ENCODE measurements around the gene MEF2D.

Gene MEF2D

DNA sequence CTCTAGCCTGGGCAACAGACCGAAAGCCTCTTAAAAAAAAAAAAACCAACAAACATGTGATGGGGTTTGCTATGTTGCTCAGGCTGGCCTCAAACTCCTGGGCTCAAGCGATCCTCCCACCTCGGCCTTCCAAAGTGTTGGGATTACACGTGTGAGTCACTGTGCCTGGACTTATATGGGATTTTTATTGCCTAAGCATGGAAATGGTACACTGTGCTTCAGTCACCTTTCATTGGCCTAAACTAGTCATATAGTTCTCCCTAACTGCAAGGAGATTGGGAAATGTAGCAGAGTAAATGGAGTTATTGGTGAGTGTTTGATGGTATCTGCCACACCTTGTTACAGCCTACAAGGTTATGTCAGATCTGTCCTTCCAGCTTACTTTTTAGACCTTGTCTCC, 17.2 kb upstream of the MEF2D start:
- TF ChIP-seq, protein P1, sequence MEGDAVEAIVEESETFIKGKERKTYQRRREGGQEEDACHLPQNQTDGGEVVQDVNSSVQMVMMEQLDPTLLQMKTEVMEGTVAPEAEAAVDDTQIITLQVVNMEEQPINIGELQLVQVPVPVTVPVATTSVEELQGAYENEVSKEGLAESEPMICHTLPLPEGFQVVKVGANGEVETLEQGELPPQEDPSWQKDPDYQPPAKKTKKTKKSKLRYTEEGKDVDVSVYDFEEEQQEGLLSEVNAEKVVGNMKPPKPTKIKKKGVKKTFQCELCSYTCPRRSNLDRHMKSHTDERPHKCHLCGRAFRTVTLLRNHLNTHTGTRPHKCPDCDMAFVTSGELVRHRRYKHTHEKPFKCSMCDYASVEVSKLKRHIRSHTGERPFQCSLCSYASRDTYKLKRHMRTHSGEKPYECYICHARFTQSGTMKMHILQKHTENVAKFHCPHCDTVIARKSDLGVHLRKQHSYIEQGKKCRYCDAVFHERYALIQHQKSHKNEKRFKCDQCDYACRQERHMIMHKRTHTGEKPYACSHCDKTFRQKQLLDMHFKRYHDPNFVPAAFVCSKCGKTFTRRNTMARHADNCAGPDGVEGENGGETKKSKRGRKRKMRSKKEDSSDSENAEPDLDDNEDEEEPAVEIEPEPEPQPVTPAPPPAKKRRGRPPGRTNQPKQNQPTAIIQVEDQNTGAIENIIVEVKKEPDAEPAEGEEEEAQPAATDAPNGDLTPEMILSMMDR (IDR thresholded peaks at IDR 0.05; ENCODE audit: low read depth, low read length, missing control alignments) = no peak
- H3K4me3 ChIP-seq (ENCODE audit: low read depth, low read length) = no peak overlapping the region
- no peak for DNase-seq (ENCODE audit: low read depth)
- in situ Hi-C loops (cut with HindIII; ENCODE audit: low sequenced_read_pairs) = no loop called here

DNA sequence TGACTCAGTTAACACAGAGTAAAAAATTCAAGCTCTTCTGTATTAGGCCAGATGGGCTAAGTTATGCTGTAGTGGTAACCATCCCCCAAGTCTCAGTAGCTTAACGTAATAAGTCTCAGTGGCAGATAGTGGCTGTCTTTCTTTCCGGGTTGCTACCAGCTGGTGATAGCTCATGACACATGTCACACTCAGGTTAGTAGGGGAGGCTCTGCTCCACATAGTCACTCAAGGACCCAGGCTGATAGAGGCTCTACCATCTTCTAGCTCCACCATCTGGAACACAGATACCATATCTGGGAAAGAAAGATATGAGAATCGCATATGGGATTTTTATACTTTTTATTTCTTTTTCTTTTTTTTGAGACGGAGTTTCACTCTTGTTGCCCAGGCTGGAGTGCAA, 16.2 kb upstream of the MEF2D start:
- DNase-seq (ENCODE audit: low read depth) = no peak
- H3K4me3 ChIP-seq (ENCODE audit: low read depth, low read length) = no peak overlapping the region
- in situ Hi-C loops (cut with HindIII; ENCODE audit: low sequenced_read_pairs) = no loop called here
- TF ChIP-seq, protein P1 (IDR thresholded peaks at IDR 0.05; ENCODE audit: low read depth, low read length, missing control alignments) = no peak

DNA sequence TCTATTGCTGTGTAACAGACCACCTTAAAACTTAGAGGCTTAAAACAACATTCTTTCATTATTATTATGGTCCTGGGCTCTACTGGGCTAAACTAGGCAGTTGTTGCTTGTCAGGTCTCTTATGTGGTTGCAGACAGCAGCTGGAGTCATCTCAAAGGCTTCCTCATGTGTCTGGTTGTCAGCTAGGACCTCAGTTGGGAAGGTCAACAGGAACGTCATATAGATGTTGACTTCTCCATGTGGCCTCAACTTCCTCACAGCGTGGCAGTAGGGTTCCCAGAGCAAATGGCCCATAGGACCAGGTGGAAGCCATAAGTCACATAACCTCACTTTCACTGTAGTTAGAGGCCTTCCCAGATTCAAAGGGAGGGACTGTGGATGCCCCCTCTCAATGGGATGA, 15.4 kb upstream of the MEF2D start:
- in situ Hi-C loops (cut with HindIII; ENCODE audit: low sequenced_read_pairs) = no loop called here
- TF ChIP-seq, protein P1 (IDR thresholded peaks at IDR 0.05; ENCODE audit: low read depth, low read length, missing control alignments) = no peak
- no peak for DNase-seq (ENCODE audit: low read depth)
- H3K4me3 ChIP-seq (ENCODE audit: low read depth, low read length) = no peak overlapping the region

DNA sequence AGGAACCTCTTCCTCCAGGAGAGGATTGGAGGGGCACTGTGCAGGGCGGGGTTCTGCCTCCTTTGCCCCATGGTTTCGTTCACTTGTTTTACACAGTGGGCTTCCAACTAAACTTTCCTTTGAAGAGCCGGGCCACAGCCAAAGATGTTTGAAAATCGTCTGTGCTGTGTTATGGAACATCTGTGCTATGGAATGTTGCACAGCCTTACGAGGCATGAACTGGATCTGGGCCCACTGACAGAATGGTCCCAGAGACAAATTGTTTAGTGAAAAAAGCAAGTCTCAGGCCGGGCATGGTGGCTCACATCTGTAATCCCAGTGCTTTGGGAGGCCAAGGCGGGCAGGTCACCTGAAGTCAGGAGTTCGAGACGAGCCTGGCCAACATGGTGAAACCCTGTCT, 12.6 kb upstream of the MEF2D start:
- no peak for DNase-seq (ENCODE audit: low read depth)
- in situ Hi-C loops (cut with HindIII; ENCODE audit: low sequenced_read_pairs) = no loop called here

DNA sequence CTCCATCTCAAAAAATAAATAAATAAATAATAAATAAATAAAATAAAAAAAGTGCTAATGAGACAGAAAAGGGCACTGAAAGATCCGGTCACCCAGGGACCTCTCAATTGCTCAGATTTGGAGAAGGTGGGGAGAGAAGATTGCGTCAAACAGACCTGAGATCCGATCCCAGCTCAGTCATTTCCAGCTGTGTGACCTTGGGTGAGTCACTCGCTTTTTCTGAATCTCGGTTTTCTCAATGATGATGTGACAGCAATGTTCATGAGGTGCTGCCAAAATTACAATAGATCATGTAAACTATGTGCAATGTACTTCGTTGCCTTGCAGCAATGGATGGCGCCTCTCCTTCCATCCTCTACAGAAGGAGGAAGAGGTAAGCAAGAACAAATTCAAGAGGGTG, 11.1 kb upstream of the MEF2D start:
- H3K4me3 ChIP-seq (ENCODE audit: low read depth, low read length) = no peak overlapping the region
- DNase-seq (ENCODE audit: low read depth) = no peak
- in situ Hi-C loops (cut with HindIII; ENCODE audit: low sequenced_read_pairs) = no loop called here
- TF ChIP-seq, protein P1 (IDR thresholded peaks at IDR 0.05; ENCODE audit: low read depth, low read length, missing control alignments) = no peak

More for the DNA sequence above, 12.6 kb upstream of the MEF2D start:
- TF ChIP-seq, protein P1 (IDR thresholded peaks at IDR 0.05; ENCODE audit: low read depth, low read length, missing control alignments) = no peak
- H3K4me3 ChIP-seq (ENCODE audit: low read depth, low read length) = no peak overlapping the region

DNA sequence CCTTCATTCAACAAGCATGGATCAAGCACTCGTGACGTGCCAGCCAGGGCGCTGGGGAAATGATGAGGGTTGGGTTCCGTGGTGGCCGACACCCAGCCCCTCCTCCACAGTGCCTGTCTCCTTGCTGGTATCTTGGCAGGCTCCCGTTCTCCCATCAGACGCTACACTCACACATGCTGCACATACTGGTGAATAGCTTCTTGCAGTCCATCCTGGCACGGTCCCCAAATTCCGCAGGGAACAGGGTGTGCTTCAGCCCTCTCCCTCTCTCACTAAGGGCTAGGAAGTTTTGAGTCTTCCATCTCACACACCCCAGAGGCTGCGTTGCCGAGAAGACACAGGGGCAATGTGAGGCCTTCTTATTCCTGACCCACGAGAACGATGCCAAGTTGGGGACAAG, 10.1 kb upstream of the MEF2D start:
- no peak overlapping the region for H3K4me3 ChIP-seq (ENCODE audit: low read depth, low read length)
- DNase-seq (ENCODE audit: low read depth) = peak; percentile 46
- TF ChIP-seq, protein P1 (IDR thresholded peaks at IDR 0.05; ENCODE audit: low read depth, low read length, missing control alignments) = no peak
- in situ Hi-C loops (cut with HindIII; ENCODE audit: low sequenced_read_pairs) = no loop called here

Measured in astrocyte of the cerebellum (primary cell).